Activated CD4-positive, alpha-beta memory T cell treated with anti-CD3 and anti-CD28 coated beads for 36 hours (primary cell): ENCODE data around the gene ZNF652. TPM values are rescaled to one million over a fixed set of nuclear protein-coding genes. Genes with fewer than 3 reads are reported as not detected.

ENCODE experiments used
- CTCF ChIA-PET: fragments of 350-600 bp; sonication (Branson Sonifier 250); formaldehyde crosslinking; loops from one replicate; lab custom pipeline; 2021; ENCODE audit warnings: antibody characterized with exemption, inconsistent platforms; lab: Charles Lee
- POLR2A ChIA-PET: fragments of 350-600 bp; sonication (Branson Sonifier 250); formaldehyde crosslinking; loops from one replicate; lab custom pipeline; 2021; ENCODE audit warnings: antibody characterized with exemption; lab: Charles Lee
- DNase-seq: peaks from one replicate; pipeline ENCODE4 v3.0.0-alpha.2; 2020
- H3K27ac Mint-ChIP-seq: one replicate; pipeline ENCODE4 v1.8.0; 2021; ENCODE audit warnings: mixed read lengths
- H3K27me3 Mint-ChIP-seq: one replicate; pipeline ENCODE4 v1.8.0; 2021; ENCODE audit warnings: mixed read lengths
- H3K36me3 Mint-ChIP-seq: one replicate; pipeline ENCODE4 v1.8.0; 2021; ENCODE audit warnings: mixed read lengths
- H3K4me1 Mint-ChIP-seq: one replicate; pipeline ENCODE4 v1.8.0; 2021; ENCODE audit warnings: low read depth, mixed read lengths
- H3K4me3 Mint-ChIP-seq: one replicate; pipeline ENCODE4 v1.8.0; 2021; ENCODE audit warnings: mild to moderate bottlenecking, mixed read lengths
- H3K9me3 Mint-ChIP-seq: one replicate; pipeline ENCODE4 v1.8.0; 2021; ENCODE audit warnings: mixed read lengths
- intact Hi-C: fragments of 100-400 bp; cut with micrococcal nuclease; formaldehyde crosslinking; loops from one replicate; pipeline ENCODE4 v1.15.1; 2023
- total RNA-seq, 2 experiments: library from RNA; stranded (reverse); gene quantifications; one replicate each; pipeline ENCODE4 v1.2.3, GENCODE V29; 2021

ZNF652 gene
- 1 to 10 TPM; 5.7 to 7.2 TPM for total RNA-seq

DNA sequence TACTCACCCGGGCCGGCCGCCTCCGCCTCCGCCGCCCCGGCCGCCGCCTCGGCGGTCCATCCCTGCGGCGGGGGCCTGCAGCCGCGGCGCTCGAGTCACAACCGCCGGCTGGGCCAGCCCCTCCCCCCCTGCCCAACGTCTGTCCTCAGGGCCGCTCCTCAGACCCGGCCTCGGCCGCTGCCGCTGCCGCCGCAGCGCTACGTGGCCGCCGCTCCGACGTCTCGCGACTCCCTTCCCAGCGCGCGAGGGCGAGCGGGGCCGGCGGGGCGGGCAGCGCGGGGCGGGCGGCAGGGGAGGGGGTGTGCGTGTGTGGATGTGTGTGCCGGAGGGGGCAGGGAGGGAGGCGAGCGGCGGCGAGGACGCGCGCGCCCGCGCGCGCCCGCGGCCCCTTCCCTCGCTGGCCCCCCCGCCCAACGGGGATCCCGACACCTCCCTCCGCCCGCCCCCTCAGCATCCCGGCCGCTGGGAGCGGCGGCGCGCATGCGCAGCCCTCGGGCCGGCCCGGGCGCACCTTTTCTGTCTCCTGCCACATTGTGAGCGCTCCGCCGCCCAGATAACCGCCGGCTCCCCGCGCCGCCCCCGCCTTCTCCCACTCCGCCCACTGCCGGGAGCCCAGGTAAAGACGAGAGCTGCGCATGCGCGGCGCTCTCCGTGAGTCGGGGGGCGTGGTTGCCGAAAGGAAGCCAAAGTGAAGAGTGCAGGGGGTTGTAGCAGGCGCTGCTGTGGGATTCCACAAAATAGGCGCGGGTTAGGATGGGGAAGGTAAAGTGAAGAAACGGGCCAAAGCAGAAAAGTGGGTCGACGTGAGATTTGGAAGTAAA, at the start of gene ZNF652:
Gene ZNF652 (minus strand): TSS at position 349 of the 821 bp plus-strand sequence. CDS start 44,525 bp downstream, outside the sequence.
- Mint-ChIP-seq H3K4me3 (peak within 1 kb of the TSS; percentile 94), H3K27me3 (no peaks in the 10 kb centered on the region), H3K27ac (peak within 1 kb of the TSS; percentile 95), H3K4me1 (peaks cover 51% of the 10 kb centered on the region), H3K36me3 (peaks cover 3% of the 10 kb centered on the region), H3K9me3 (no peaks in the 10 kb centered on the region)
- intact Hi-C loops: loop anchor here (1.0 kb wide), 1 partner anchor 20 kb away; no protein-coding TSS in a partner anchor
- ChIA-PET POLR2A (interaction anchor here (0.6 to 5.1 kb wide), 2 partner anchors 19 to 22 kb away, joined by 3 to 26 read pairs; no protein-coding TSS in a partner anchor), CTCF (interaction anchor here (1.0 to 1.1 kb wide), 2 partner anchors 33 to 46 kb away, joined by 3 to 6 read pairs; no protein-coding TSS in a partner anchor)
- peak; percentile 94 for DNase-seq

DNA sequence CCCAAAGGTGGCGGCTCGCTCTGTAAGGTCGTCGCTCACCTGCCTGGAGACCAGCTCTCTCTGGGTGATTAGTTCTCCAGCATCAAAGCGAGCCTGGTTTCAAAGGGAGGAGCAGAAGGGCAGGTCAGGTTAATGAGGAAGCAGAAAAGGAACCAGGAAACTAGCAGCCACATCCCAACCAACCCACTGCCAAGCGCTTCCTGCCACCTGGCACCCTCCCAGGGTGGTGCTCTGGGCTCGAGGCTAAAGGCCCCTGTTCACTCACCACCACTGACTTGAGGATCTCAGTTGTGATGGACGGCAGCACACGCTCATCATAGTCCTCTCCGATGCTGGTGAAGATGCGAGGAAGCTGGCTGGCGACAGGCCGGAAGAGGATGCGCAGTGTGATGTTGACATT, 47.0 kb upstream of the ZNF652 start:
- Mint-ChIP-seq H3K4me1 (peaks cover 17% of the 10 kb centered on the region), H3K27me3 (no peaks in the 10 kb centered on the region), H3K36me3 (peaks cover 64% of the 10 kb centered on the region), H3K27ac (no peak overlapping the region), H3K9me3 (no peaks in the 10 kb centered on the region), H3K4me3 (no peak overlapping the region)
- no peak for DNase-seq
- POLR2A ChIA-PET: no interaction called here
- CTCF ChIA-PET: interaction anchor here (1.0 to 8.8 kb wide), 8 partner anchors 10 to 147 kb away, joined by 3 to 167 read pairs (median 6); no protein-coding TSS in a partner anchor
- intact Hi-C loops: loop anchor here (2.0 kb wide), 1 partner anchor 140 kb away; no protein-coding TSS in a partner anchor

DNA sequence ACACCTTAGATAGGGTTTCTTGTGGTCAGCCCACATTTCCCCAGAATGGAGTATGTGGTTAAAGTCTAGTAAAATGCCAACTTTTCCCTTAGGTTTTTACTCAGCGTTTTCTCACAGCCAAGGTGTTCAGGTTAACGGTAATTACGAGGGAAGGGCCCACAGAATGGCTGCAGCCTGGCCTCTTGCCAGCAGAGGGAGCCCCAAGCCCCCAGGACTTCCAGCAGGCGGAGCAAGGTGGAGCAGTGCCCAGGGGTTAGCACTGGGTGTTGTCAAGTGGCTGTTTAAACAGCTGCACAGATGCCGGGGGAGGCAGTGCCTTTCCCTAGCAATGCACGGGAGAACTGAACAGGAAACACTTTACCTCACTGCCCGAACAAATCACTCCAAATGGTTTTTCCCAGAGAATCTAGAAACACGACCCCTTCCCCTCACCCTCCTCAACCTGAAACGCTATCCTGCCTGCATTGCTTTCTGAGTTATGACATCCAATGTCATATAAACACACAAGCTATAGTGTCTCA, 46.0 kb upstream of the ZNF652 start:
- POLR2A ChIA-PET: no interaction called here
- peak overlapping the region; percentile 40 for H3K27ac Mint-ChIP-seq
- peaks cover 73% of the 10 kb centered on the region for H3K36me3 Mint-ChIP-seq

GRCh38 chr17:49407086-49407485, 45.0 kb upstream of the ZNF652 start:
- no peak overlapping the region for H3K4me3 Mint-ChIP-seq
- peaks cover 74% of the 10 kb centered on the region for H3K36me3 Mint-ChIP-seq
- no peaks in the 10 kb centered on the region for H3K9me3 Mint-ChIP-seq
- DNase-seq: no peak
- H3K27me3 Mint-ChIP-seq: no peaks in the 10 kb centered on the region
- H3K27ac Mint-ChIP-seq: no peak overlapping the region
- ChIA-PET POLR2A (no interaction called here), CTCF (interaction anchor here (0.6 to 8.8 kb wide), 21 partner anchors 8 to 443 kb away, joined by 3 to 167 read pairs (median 6); partner anchors contain the start of genes NGFR and SLC35B1)
- intact Hi-C loops: no loop called here
- peaks cover 11% of the 10 kb centered on the region for H3K4me1 Mint-ChIP-seq

More for the DNA sequence above, 46.0 kb upstream of the ZNF652 start:
- Mint-ChIP-seq H3K27me3 (no peaks in the 10 kb centered on the region), H3K9me3 (no peaks in the 10 kb centered on the region), H3K4me1 (peaks cover 13% of the 10 kb centered on the region), H3K4me3 (no peak overlapping the region)
- CTCF ChIA-PET: interaction anchor here (0.6 to 8.8 kb wide), 31 partner anchors 9 to 556 kb away, joined by 3 to 167 read pairs (median 5); partner anchors contain the start of genes NGFR and SLC35B1
- intact Hi-C loops: loop anchor here (1.0 to 2.0 kb wide), 2 partner anchors 141 to 148 kb away; no protein-coding TSS in a partner anchor
- peak; percentile 91 for DNase-seq

DNA sequence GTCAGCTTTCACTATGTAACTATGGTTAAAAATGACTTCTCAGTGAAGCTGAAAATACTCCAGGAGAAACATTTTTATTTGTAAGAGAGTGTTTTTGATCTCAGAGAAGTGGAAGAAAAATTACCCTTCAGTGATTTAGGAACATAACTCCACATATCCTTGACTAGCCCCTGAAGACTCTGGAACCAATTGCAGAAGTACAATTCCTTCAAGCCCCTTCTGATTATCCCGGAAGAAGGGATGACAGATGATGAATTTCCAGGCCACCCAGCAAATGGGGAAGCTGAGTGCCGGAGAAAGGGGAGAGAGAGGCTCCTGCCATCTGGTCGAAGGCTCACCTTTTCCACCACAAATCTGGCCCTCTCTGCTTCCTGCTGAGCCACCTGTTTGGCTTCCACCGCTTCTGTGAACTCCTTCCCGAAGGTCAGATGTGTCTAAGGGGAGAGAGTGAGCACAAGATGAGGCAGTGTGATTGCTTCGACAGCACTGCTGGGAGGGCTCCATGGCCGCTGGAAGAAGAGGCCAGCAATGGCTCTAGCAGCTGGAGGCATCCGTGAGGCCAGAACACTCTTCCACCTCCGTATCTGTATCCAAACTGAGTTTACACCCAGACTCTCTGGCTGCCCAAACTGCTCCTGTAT, 44.5 kb upstream of the ZNF652 start:
- no peaks in the 10 kb centered on the region for H3K27me3 Mint-ChIP-seq
- no peak overlapping the region for H3K27ac Mint-ChIP-seq
- peaks cover 11% of the 10 kb centered on the region for H3K4me1 Mint-ChIP-seq
- no peak overlapping the region for H3K4me3 Mint-ChIP-seq
- no peak for DNase-seq
- ChIA-PET CTCF (interaction anchor here (1.0 to 8.8 kb wide), 5 partner anchors 8 to 150 kb away, joined by 3 to 167 read pairs (median 12); no protein-coding TSS in a partner anchor), POLR2A (no interaction called here)
- peaks cover 68% of the 10 kb centered on the region for H3K36me3 Mint-ChIP-seq
- no peaks in the 10 kb centered on the region for H3K9me3 Mint-ChIP-seq
- intact Hi-C loops: no loop called here

GRCh38 chr17:49404906-49405305, 42.9 kb upstream of the ZNF652 start:
- intact Hi-C loops: no loop called here

DNA sequence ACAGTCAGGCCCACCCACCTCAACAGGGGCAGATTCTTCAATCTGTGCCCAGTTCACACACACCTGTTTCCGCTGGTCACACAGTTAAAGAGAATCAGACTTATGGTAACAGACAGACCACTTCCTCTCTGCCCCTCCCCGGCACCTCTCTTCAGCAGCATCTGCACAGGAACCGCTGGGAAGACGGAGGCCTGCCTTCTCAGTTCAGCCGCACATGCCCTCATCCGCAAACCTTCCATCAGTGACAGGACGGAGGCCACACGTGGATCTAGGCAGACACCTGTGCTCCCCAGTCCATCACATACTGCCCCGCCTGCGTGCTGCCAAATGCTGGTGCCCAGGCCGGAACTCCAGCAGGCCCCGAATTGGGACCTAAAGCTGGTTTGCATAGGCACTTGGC, 42.3 kb upstream of the ZNF652 start:
- H3K4me1 Mint-ChIP-seq: peaks cover 11% of the 10 kb centered on the region
- no peaks in the 10 kb centered on the region for H3K27me3 Mint-ChIP-seq
- intact Hi-C loops: no loop called here
- peaks cover 64% of the 10 kb centered on the region for H3K36me3 Mint-ChIP-seq
- CTCF ChIA-PET: no interaction called here
- POLR2A ChIA-PET: no interaction called here
- no peak overlapping the region for H3K4me3 Mint-ChIP-seq
- DNase-seq: no peak
- no peak overlapping the region for H3K27ac Mint-ChIP-seq
- no peaks in the 10 kb centered on the region for H3K9me3 Mint-ChIP-seq

More at GRCh38 chr17:49404906-49405305, 42.9 kb upstream of the ZNF652 start:
- Mint-ChIP-seq H3K9me3 (no peaks in the 10 kb centered on the region), H3K36me3 (peaks cover 63% of the 10 kb centered on the region), H3K27ac (no peak overlapping the region), H3K27me3 (no peaks in the 10 kb centered on the region), H3K4me1 (peaks cover 11% of the 10 kb centered on the region), H3K4me3 (no peak overlapping the region)
- ChIA-PET POLR2A (no interaction called here), CTCF (interaction anchor here (1.5 kb wide), 1 partner anchor 152 kb away, joined by 12 read pairs; no protein-coding TSS in a partner anchor)
- no peak for DNase-seq

- peaks cover 58% of the 10 kb centered on the region for H3K36me3 Mint-ChIP-seq
- ChIA-PET CTCF (no interaction called here), POLR2A (no interaction called here)
- intact Hi-C loops: no loop called here
- no peaks in the 10 kb centered on the region for H3K9me3 Mint-ChIP-seq
- peaks cover 10% of the 10 kb centered on the region for H3K4me1 Mint-ChIP-seq
- H3K27ac Mint-ChIP-seq: no peak overlapping the region
- DNase-seq: no peak
- no peaks in the 10 kb centered on the region for H3K27me3 Mint-ChIP-seq
- no peak overlapping the region for H3K4me3 Mint-ChIP-seq
Measured at GRCh38 chr17:49403514-49404289, 41.7 kb upstream of the ZNF652 start.

DNA sequence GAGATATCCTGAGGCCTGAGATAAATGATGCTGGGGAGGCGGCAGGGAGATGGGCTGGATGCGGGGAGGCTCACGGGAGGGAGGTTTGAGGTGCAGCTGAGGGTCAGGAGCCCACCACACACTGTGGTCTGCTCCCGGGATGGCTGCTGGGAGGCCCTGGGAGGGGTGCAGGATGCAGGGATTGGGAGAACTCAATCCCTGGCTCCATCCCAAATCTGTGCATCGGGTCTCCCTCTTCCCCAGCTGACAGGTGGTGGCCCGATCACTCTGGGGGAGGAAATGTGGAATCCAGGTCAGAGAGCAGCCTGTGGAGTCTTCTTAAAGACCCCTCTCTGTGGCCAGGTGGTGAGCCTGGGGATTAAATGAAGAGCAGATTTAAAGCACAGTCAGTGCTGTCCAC, 40.7 kb upstream of the ZNF652 start:
- Mint-ChIP-seq H3K36me3 (peaks cover 49% of the 10 kb centered on the region), H3K4me1 (no peaks in the 10 kb centered on the region), H3K4me3 (no peak overlapping the region), H3K9me3 (no peaks in the 10 kb centered on the region), H3K27ac (no peak overlapping the region), H3K27me3 (no peaks in the 10 kb centered on the region)
- intact Hi-C loops: no loop called here
- ChIA-PET POLR2A (no interaction called here), CTCF (no interaction called here)
- no peak for DNase-seq

- no peak overlapping the region for H3K27ac Mint-ChIP-seq
- H3K4me1 Mint-ChIP-seq: no peaks in the 10 kb centered on the region
- CTCF ChIA-PET: no interaction called here
- H3K36me3 Mint-ChIP-seq: peaks cover 44% of the 10 kb centered on the region
- intact Hi-C loops: no loop called here
- H3K4me3 Mint-ChIP-seq: no peak overlapping the region
- POLR2A ChIA-PET: no interaction called here
- no peaks in the 10 kb centered on the region for H3K9me3 Mint-ChIP-seq
- DNase-seq: no peak
- no peaks in the 10 kb centered on the region for H3K27me3 Mint-ChIP-seq
Measured at GRCh38 chr17:49401971-49402611, 40.0 kb upstream of the ZNF652 start.

- Mint-ChIP-seq H3K36me3 (peaks cover 25% of the 10 kb centered on the region), H3K4me3 (no peak overlapping the region), H3K27ac (no peak overlapping the region), H3K4me1 (peaks cover under 1% of the 10 kb centered on the region), H3K27me3 (no peaks in the 10 kb centered on the region), H3K9me3 (no peaks in the 10 kb centered on the region)
- ChIA-PET POLR2A (no interaction called here), CTCF (interaction anchor here (0.6 to 3.2 kb wide), 5 partner anchors 8 to 452 kb away, joined by 3 to 23 read pairs (median 4); no protein-coding TSS in a partner anchor)
- intact Hi-C loops: no loop called here
- DNase-seq: no peak
Measured at GRCh38 chr17:49399995-49400394, 37.9 kb upstream of the ZNF652 start.
